CD4-positive, CD25-positive, alpha-beta regulatory T cell (primary cell): ENCODE data around the gene SCP2. TPM values are rescaled to one million over a fixed set of nuclear protein-coding genes. Genes with fewer than 3 reads are reported as not detected.

Source experiments
- ATAC-seq, 2 donors: fragments of 150-1000 bp; cut with Tn5 transposase; one replicate each; pipeline ENCODE4 v1.10.0; 2021; ENCODE audit warnings: low read depth in 2 of 2, moderate number of reproducible peaks in 2 of 2, moderate library complexity in 1 of 2
- DNase-seq, 3 donors: peaks; one replicate each; pipeline versions ENCODE4 v3.0.0 to v3.0.0-alpha.2; 2012 to 2022; ENCODE audit warnings: mixed read lengths in 1 of 3
- H3K27ac ChIP-seq: one replicate; pipeline ENCODE4 v1.7.0; 2013; ENCODE audit warnings: mild to moderate bottlenecking, low read length; ENCODE audit not compliant: insufficient read depth, poor library complexity, severe bottlenecking
- H3K27me3 ChIP-seq: one replicate; pipeline ENCODE4 v1.7.0; 2013; ENCODE audit warnings: low read length; ENCODE audit not compliant: control insufficient read depth, insufficient read depth
- H3K36me3 ChIP-seq: one replicate; pipeline ENCODE4 v1.7.0; 2013; ENCODE audit warnings: mild to moderate bottlenecking, low read length, moderate library complexity; ENCODE audit not compliant: control insufficient read depth, insufficient read depth
- H3K4me1 ChIP-seq: 2 replicates; pipeline ENCODE4 v1.7.0; 2013; ENCODE audit warnings: mild to moderate bottlenecking, low read length; ENCODE audit not compliant: insufficient read depth, control insufficient read depth, poor library complexity, severe bottlenecking
- H3K4me3 ChIP-seq: one replicate; pipeline ENCODE4 v1.7.0; 2013; ENCODE audit warnings: low read depth, mild to moderate bottlenecking, low read length, moderate library complexity
- H3K9me3 ChIP-seq, 2 experiments: 1 replicate in 1 of 2; 2 replicates in 1 of 2; pipeline ENCODE4 v1.7.0; 2013; ENCODE audit warnings: low read length in 2 of 2, mild to moderate bottlenecking in 1 of 2, moderate library complexity in 1 of 2; ENCODE audit not compliant: control insufficient read depth in 2 of 2
- H3K27ac Mint-ChIP-seq, 3 donors: one replicate each; pipeline ENCODE4 v1.8.0; 2020 to 2022; ENCODE audit warnings: mild to moderate bottlenecking in 3 of 3, mixed read lengths in 3 of 3, moderate library complexity in 2 of 3
- H3K27me3 Mint-ChIP-seq: one replicate; pipeline ENCODE4 v1.8.0; 2022; ENCODE audit warnings: mild to moderate bottlenecking, mixed read lengths
- H3K36me3 Mint-ChIP-seq: one replicate; pipeline ENCODE4 v1.8.0; 2020; ENCODE audit warnings: mixed read lengths
- H3K4me1 Mint-ChIP-seq, 4 donors: one replicate each; pipeline ENCODE4 v1.8.0; 2020 to 2022; ENCODE audit warnings: mixed read lengths in 4 of 4, mild to moderate bottlenecking in 1 of 4
- H3K4me3 Mint-ChIP-seq, 4 donors: one replicate each; pipeline ENCODE4 v1.8.0; 2020 to 2022; ENCODE audit warnings: mild to moderate bottlenecking in 4 of 4, mixed read lengths in 4 of 4, moderate library complexity in 3 of 4
- H3K9me3 Mint-ChIP-seq, 7 donors: one replicate each; pipeline ENCODE4 v1.8.0; 2020 to 2022; ENCODE audit warnings: mixed read lengths in 7 of 7, mild to moderate bottlenecking in 3 of 7, moderate library complexity in 2 of 7
- polyA plus RNA-seq, 4 donors: library from polyadenylated mRNA; unstranded; fragments of 300-500 nt; fragmentation: Illumina TruSeq; gene quantifications; one replicate each; pipeline ENCODE4 v1.2.3, GENCODE V29; 2021
- total RNA-seq: library from RNA; stranded (reverse); gene quantifications from one replicate; pipeline ENCODE4 v1.2.3, GENCODE V29; 2022

Gene SCP2
- total and polyA plus RNA-seq, 5 donors from 2014 or later = 58.9 to 213 (median 157) TPM

DNA sequence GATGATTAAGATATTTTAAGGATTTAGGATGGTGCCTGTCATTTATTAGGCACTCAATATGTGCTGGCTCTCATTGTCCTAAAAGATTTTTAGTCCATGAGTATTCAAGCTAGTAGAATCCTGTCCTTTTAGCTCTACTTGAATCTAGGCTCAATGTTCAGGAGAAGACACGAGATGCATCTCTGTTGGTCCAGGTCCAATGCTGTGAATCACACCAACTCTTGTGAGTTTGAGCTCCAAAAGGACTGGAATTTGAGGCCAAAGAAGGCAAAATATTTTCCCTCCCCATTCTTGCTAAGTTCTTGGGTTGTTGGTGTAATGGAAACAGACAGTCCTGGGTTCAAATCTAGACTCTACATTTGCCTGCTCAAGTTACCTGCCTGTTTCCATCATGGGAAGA, 133.5 kb downstream of the SCP2 start:
- Mint-ChIP-seq H3K27me3 (peaks cover 55% of the 10 kb centered on the region), H3K9me3 (peaks cover 0 to 3% (median 0%) of the 10 kb centered on the region in 7 donors), H3K36me3 (peaks cover 2% of the 10 kb centered on the region), H3K4me1 (peaks cover 0 to 15% (median 0%) of the 10 kb centered on the region in 4 donors), H3K27ac (no peak overlapping the region), H3K4me3 (no peak overlapping the region)
- Histone ChIP-seq H3K36me3 (no peaks in the 10 kb centered on the region), H3K4me1 (peaks cover 10% of the 10 kb centered on the region), H3K9me3 (no peaks in the 10 kb centered on the region), H3K27me3 (peaks cover 20% of the 10 kb centered on the region), H3K27ac (no peak overlapping the region), H3K4me3 (no peak overlapping the region)
- DNase-seq (no peak), ATAC-seq (no peak)

DNA sequence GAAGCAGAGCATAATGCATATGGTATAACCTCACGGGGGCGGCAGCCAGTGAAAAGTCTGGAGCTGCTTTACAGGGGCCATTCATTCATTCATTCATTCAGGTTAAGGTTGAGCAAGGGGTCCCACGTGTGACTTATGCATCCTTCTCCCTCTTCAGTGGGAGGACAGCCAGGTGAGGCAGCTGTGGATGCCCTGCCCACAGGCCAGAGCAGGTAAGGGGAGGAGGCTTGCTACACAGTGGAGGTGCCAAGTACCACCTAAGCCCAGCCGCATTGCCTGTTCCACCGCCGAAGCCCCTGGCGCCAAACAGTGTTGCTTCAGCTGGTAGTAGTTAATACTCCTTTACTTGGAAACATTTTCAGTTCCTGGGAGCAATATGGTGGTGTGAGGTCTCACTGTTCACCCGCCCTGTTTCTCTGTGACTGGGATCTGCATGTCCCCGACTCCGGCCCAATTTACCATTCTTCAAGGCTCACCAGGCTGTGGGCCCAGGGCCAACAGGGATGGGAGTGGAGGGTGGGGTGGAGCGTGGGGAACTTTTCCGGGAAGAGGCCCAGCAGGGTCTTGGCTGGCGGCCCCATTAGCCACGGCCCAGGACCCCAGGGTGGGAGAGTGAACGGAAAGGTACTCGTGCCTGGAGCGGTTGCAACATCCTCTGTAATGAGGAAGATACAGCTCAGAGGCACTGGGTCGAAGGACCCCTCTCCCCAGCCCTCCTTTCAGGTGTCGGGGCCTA, 134.2 kb downstream of the SCP2 start:
- Histone ChIP-seq H3K36me3 (no peaks in the 10 kb centered on the region), H3K4me1 (peaks cover 10% of the 10 kb centered on the region), H3K27me3 (peaks cover 20% of the 10 kb centered on the region), H3K4me3 (no peak overlapping the region), H3K27ac (no peak overlapping the region), H3K9me3 (no peaks in the 10 kb centered on the region)
- Mint-ChIP-seq H3K4me3 (peak overlapping the region in 1 of 4 donors; percentile 57), H3K27me3 (peaks cover 57% of the 10 kb centered on the region), H3K9me3 (peaks cover 0 to 3% (median 0%) of the 10 kb centered on the region in 7 donors), H3K27ac (no peak overlapping the region), H3K4me1 (peaks cover 0 to 15% (median 0%) of the 10 kb centered on the region in 4 donors), H3K36me3 (peaks cover 3% of the 10 kb centered on the region)
- ATAC-seq (no peak), DNase-seq (no peak)

DNA sequence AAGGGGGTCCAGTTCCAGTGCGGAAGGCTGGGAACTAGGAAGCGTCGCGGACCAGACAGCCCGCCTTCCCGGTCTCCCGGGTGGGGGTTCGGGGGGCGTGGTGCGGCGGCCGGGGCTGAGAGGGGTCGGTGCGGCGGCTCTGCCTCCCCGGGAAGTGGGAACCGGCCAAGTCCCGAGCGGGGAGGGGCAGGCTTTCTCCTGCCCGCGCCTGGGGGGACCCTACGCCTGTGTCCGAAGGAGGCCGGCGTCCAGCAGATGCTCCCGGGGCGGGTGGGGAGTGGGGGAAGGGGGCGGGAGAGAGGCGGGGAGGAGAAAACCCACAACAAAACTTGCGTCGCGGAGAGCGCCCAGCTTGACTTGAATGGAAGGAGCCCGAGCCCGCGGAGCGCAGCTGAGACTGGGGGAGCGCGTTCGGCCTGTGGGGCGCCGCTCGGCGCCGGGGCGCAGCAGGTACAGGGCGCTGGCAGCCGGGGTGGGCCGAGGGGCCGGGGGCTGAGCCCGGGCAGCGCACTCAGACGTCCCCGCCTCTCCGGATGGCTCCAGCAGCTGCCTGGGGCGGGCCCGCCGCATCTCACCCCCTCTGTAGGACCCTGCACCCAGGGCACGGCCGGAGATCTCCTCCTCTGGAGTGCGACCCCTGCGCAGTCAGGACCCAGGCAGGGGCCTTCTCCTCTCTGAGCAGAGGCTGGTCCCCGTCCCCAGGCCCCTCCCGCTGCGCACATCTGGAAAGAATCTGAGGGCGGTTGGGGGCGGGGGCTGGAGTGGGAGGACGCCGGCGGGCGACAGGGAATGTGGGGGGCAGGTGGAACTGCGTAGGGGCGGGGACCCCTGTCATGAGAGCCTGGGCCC, 135.0 kb downstream of the SCP2 start, which contains the start of gene PODN:
Gene PODN, plus strand, starts transcription at position 355 of the 849 bp plus-strand sequence. CDS start 7,643 bp downstream, outside the sequence.
- H3K4me1 Mint-ChIP-seq = peaks cover 0 to 15% (median 0%) of the 10 kb centered on the region in 4 donors
- H3K27me3 Mint-ChIP-seq = peaks cover 63% of the 10 kb centered on the region
- Histone ChIP-seq H3K27me3 (peaks cover 20% of the 10 kb centered on the region), H3K4me1 (peaks cover 10% of the 10 kb centered on the region), H3K4me3 (no peak within 1 kb of the TSS), H3K36me3 (no peaks in the 10 kb centered on the region), H3K9me3 (no peaks in the 10 kb centered on the region), H3K27ac (no peak within 1 kb of the TSS)
- H3K27ac Mint-ChIP-seq = no peak within 1 kb of the TSS
- H3K4me3 Mint-ChIP-seq = peak within 1 kb of the TSS in 3 of 4 donors; percentile 39 to 69 (median 57)
- peaks cover 3% of the 10 kb centered on the region for H3K36me3 Mint-ChIP-seq
- peaks cover 0 to 3% (median 0%) of the 10 kb centered on the region in 7 donors for H3K9me3 Mint-ChIP-seq
- peak in 1 of 2 donors; percentile 17 for ATAC-seq
- no peak for DNase-seq

DNA sequence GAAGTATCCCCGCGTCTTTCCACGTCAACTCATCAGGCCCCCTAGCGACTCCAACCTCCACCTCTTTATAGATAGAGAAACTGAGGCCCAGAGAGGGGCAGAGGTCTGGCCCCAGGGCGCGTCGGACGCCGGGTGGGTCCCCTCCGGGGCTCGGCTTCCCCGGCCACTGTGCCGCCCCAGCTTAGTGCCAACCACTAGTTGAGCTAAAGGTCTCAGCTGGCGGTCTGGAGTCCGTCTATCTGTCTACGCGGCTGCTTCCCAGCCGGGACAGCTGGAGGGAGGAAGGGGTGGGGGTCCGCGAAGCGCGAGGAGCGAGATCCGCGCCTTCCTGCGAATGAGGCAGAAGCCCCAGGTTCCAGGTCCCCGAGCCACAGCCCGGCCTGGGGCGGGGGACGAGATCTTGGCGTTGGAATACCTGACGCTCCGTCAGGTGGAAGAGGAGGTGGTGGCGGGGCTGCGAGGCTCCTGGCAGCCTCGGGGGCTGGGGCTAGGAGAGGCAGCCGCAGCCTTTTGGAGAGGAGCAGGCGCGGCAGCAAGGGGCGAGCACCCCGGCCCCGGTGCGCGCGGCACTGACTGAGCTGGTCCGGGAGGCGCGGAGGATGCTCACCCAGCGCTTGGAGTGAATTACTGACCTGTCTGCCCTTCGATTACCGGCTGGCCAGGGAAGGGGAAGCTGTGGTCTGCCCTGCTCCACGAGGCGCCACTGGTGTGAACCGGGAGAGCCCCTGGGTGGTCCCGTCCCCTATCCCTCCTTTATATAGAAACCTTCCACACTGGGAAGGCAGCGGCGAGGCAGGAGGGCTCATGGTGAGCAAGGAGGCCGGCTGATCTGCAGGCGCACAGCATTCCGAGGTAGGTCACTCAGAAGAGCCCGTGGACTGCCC, 135.9 kb downstream of the SCP2 start:
- Histone ChIP-seq H3K4me3 (no peak overlapping the region), H3K36me3 (no peaks in the 10 kb centered on the region), H3K4me1 (peaks cover 10% of the 10 kb centered on the region), H3K9me3 (no peaks in the 10 kb centered on the region), H3K27me3 (peaks cover 20% of the 10 kb centered on the region), H3K27ac (no peak overlapping the region)
- Mint-ChIP-seq H3K4me3 (peak overlapping the region in 3 of 4 donors; percentile 21 to 69 (median 39)), H3K9me3 (peaks cover 0 to 3% (median 0%) of the 10 kb centered on the region in 7 donors), H3K36me3 (peaks cover 3% of the 10 kb centered on the region), H3K27me3 (peaks cover 63% of the 10 kb centered on the region), H3K4me1 (peaks cover 0 to 15% (median 0%) of the 10 kb centered on the region in 4 donors), H3K27ac (no peak overlapping the region)
- ATAC-seq = no peak
- DNase-seq = no peak

DNA sequence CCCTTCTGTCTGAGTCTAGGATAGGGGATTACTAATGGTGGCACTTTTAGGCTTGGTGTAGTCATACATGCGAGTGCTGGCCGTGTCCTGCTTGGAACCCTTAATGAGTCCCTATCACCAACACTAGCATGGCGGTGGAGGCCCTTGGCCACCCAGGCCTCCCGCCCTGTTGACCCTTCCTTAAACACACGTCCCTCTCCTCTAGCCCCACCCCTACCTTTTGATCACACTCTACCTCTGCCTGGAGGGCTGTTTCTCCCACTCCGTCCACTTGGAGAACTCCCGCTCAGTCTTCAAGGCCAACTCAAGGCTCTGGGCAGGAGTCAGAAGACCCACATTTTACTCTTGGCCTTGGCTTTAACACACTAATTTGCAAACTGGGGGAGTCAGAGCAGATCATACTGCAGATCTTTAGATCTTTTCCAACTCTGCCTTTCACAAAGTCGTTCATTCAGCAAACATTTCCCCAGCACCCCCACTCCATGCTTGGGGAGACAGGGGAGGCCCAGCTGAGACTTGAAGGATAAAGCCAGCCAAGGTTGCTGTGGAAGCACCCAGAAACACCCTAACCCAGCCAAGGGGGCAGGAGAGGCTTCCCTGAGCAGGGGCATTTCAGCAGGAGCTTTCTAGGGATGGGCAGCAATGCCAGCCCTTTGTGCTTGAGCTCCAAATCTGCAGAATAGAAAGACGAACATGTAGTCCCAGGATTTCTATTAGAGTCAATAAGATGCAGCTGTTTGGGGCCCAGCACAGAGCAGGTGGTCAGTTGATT, 136.9 kb downstream of the SCP2 start:
- Histone ChIP-seq H3K27ac (no peak overlapping the region), H3K4me3 (no peak overlapping the region), H3K27me3 (peaks cover 20% of the 10 kb centered on the region), H3K9me3 (no peaks in the 10 kb centered on the region), H3K4me1 (peaks cover 10% of the 10 kb centered on the region), H3K36me3 (no peaks in the 10 kb centered on the region)
- DNase-seq (no peak), ATAC-seq (no peak)
- H3K36me3 Mint-ChIP-seq = peaks cover 3% of the 10 kb centered on the region
- H3K27me3 Mint-ChIP-seq = peaks cover 61% of the 10 kb centered on the region
- peaks cover 0 to 3% (median 0%) of the 10 kb centered on the region in 7 donors for H3K9me3 Mint-ChIP-seq
- H3K4me1 Mint-ChIP-seq = peaks cover 0 to 15% (median 0%) of the 10 kb centered on the region in 4 donors
- H3K27ac Mint-ChIP-seq = no peak overlapping the region
- H3K4me3 Mint-ChIP-seq = peak overlapping the region in 2 of 4 donors; percentile 63 to 73

- Histone ChIP-seq H3K9me3 (no peaks in the 10 kb centered on the region), H3K27ac (no peak overlapping the region), H3K4me3 (no peak overlapping the region), H3K4me1 (peaks cover 10% of the 10 kb centered on the region), H3K36me3 (no peaks in the 10 kb centered on the region), H3K27me3 (peaks cover 15% of the 10 kb centered on the region)
- Mint-ChIP-seq H3K4me3 (no peak overlapping the region), H3K27ac (no peak overlapping the region), H3K36me3 (peaks cover 3% of the 10 kb centered on the region), H3K9me3 (no peaks in the 10 kb centered on the region), H3K27me3 (peaks cover 47% of the 10 kb centered on the region), H3K4me1 (peaks cover 0 to 15% (median 0%) of the 10 kb centered on the region in 4 donors)
- ATAC-seq (no peak), DNase-seq (no peak)
These were observed 138.3 kb downstream of the SCP2 start for GRCh38 chr1:53065391-53065790.
